GM12875 (cell line): ENCODE measurements around the gene MIOS.

Experiments used
- H3K4me3 ChIP-seq: one replicate; pipeline ENCODE4 v1.5.1; 2011; ENCODE audit warnings: low read depth, low read length, control low read depth
- CTCF ChIP-seq: IDR thresholded peaks from 2 replicates; pipeline ENCODE4 v1.5.1; 2011; ENCODE audit warnings: low read depth, mild to moderate bottlenecking, control low read depth, inconsistent platforms, low read length, moderate library complexity, borderline replicate concordance; ENCODE audit not compliant: insufficient read depth

MIOS gene

GRCh38 chr7:7569081-7569527 lies 2.4 kb downstream of the MIOS start:
- no peak for TF ChIP-seq CTCF
- peak overlapping the region; percentile 71 for H3K4me3 ChIP-seq

- H3K4me3 ChIP-seq, result peak overlapping the region; percentile 38
- no peak for TF ChIP-seq CTCF
These were observed 2.9 kb downstream of the MIOS start for GRCh38 chr7:7569615-7570014.

- no peak overlapping the region for H3K4me3 ChIP-seq
- no peak for TF ChIP-seq CTCF
These were observed 3.9 kb downstream of the MIOS start for GRCh38 chr7:7570584-7570983.

- TF ChIP-seq CTCF, result no peak
- no peak overlapping the region for H3K4me3 ChIP-seq
These were observed 7.0 kb downstream of the MIOS start for GRCh38 chr7:7573701-7574100.

GRCh38 chr7:7576344-7576743 lies 9.7 kb downstream of the MIOS start:
- TF ChIP-seq CTCF, result no peak
- H3K4me3 ChIP-seq, result no peak overlapping the region

GRCh38 chr7:7577888-7578287 lies 11.2 kb downstream of the MIOS start:
- no peak overlapping the region for H3K4me3 ChIP-seq
- no peak for TF ChIP-seq CTCF

- TF ChIP-seq CTCF, result no peak
- H3K4me3 ChIP-seq, result no peak overlapping the region
These were observed 13.0 kb downstream of the MIOS start for GRCh38 chr7:7579638-7580037.
